GM23338 (cell line): ENCODE data around the gene CBARP. TPM values are rescaled to one million over a fixed set of nuclear protein-coding genes. Genes with fewer than 3 reads are reported as not detected.

ENCODE experiments used
- ATAC-seq: fragments of 200-7000 bp; cut with Tn5 transposase; 3 replicates; pipeline ENCODE4 v1.9.1; 2020
- DNase-seq: peaks from one replicate; pipeline ENCODE4 v3.0.0-alpha.2; 2015; ENCODE audit warnings: low spot score
- H2AFZ ChIP-seq: fragments of 200-600 bp; sonication (generic); 2 replicates; pipeline ENCODE4 v1.8.0; 2016; ENCODE audit warnings: antibody characterized with exemption, mild to moderate bottlenecking, moderate library complexity
- H3F3A ChIP-seq: fragments of 200-600 bp; sonication (generic); replicated peaks from 2 replicates; pipeline ENCODE4 v1.8.0; 2017; ENCODE audit warnings: antibody characterized with exemption, mixed run types, low read depth
- H3K27ac ChIP-seq: fragments of 200-600 bp; sonication (generic); 2 replicates; pipeline ENCODE4 v1.6.1; 2016; ENCODE audit warnings: low read depth
- H3K27me3 ChIP-seq: fragments of 200-600 bp; sonication (generic); 2 replicates; pipeline ENCODE4 v1.8.0; 2016; ENCODE audit warnings: mild to moderate bottlenecking, mixed run types, moderate library complexity; ENCODE audit not compliant: insufficient read depth
- H3K36me3 ChIP-seq: fragments of 200-600 bp; sonication (generic); 2 replicates; pipeline ENCODE4 v1.8.0; 2016; ENCODE audit warnings: mild to moderate bottlenecking; ENCODE audit not compliant: insufficient read depth
- H3K4me1 ChIP-seq: fragments of 200-600 bp; sonication (generic); 2 replicates; pipeline ENCODE4 v1.8.0; 2016; ENCODE audit warnings: mild to moderate bottlenecking, moderate library complexity; ENCODE audit not compliant: insufficient read depth
- H3K4me2 ChIP-seq: fragments of 200-600 bp; sonication (generic); 2 replicates; pipeline ENCODE4 v1.7.1; 2017; ENCODE audit warnings: mixed run types
- H3K4me3 ChIP-seq: fragments of 200-600 bp; sonication (generic); 2 replicates; pipeline ENCODE4 v1.6.1; 2016; ENCODE audit warnings: mixed run types
- H3K79me2 ChIP-seq: fragments of 200-600 bp; sonication (generic); replicated peaks from 2 replicates; pipeline ENCODE4 v1.8.0; 2017; ENCODE audit warnings: mild to moderate bottlenecking; ENCODE audit not compliant: insufficient read depth
- H3K9me2 ChIP-seq: fragments of 200-600 bp; sonication (generic); 2 replicates; pipeline ENCODE4 v1.8.0; 2017; ENCODE audit not compliant: insufficient read depth
- H4K20me1 ChIP-seq: fragments of 200-600 bp; sonication (generic); replicated peaks from 2 replicates; pipeline ENCODE4 v1.8.0; 2017; ENCODE audit warnings: mild to moderate bottlenecking; ENCODE audit not compliant: insufficient read depth
- H3K27ac Mint-ChIP-seq: 2 replicates; pipeline ENCODE4 v1.8.0; 2020; ENCODE audit warnings: inconsistent platforms, mild to moderate bottlenecking, moderate library complexity, mixed read lengths
- H3K27me3 Mint-ChIP-seq: 3 replicates; pipeline ENCODE4 v1.8.0; 2022; ENCODE audit warnings: low read depth, mild to moderate bottlenecking, moderate library complexity, mixed read lengths, inconsistent platforms; ENCODE audit not compliant: insufficient read depth, poor library complexity
- H3K36me3 Mint-ChIP-seq: 3 replicates; pipeline ENCODE4 v1.8.0; 2021; ENCODE audit warnings: low read depth, mild to moderate bottlenecking, inconsistent platforms, moderate library complexity, mixed read lengths
- H3K4me1 Mint-ChIP-seq: 3 replicates; pipeline ENCODE4 v1.8.0; 2020; ENCODE audit warnings: mild to moderate bottlenecking, inconsistent platforms, mixed read lengths
- H3K4me3 Mint-ChIP-seq: 3 replicates; pipeline ENCODE4 v1.8.0; 2021; ENCODE audit warnings: moderate library complexity, mild to moderate bottlenecking, inconsistent platforms, mixed read lengths
- H3K9me3 Mint-ChIP-seq: 3 replicates; pipeline ENCODE4 v1.8.0; 2020; ENCODE audit warnings: moderate library complexity, mild to moderate bottlenecking, inconsistent platforms, mixed read lengths
- CREB1 ChIP-seq: fragments of 250-450 bp; sonication (Bioruptor Pico); IDR thresholded peaks from 2 replicates; pipeline ENCODE4 v1.5.0; 2020; ENCODE audit warnings: low read depth, mild to moderate bottlenecking, moderate library complexity
- ETS1 ChIP-seq: IDR thresholded peaks from 2 replicates; pipeline ENCODE4 v1.6.1; 2016; ENCODE audit warnings: antibody characterized with exemption
- NANOG ChIP-seq: IDR thresholded peaks from 2 replicates; pipeline ENCODE4 v1.6.1; 2016; ENCODE audit warnings: antibody characterized with exemption, borderline replicate concordance
- POLR2AphosphoS5 ChIP-seq: IDR thresholded peaks from 2 replicates; pipeline ENCODE4 v1.6.1; 2016; ENCODE audit warnings: antibody characterized with exemption, low read depth
- polyA plus RNA-seq: library from polyadenylated mRNA; unstranded; fragments of >200 nt; fragmentation: Nextera tagmentation; extraction: Ambion mirVana; gene quantifications from 2 replicates; pipeline ENCODE4 v1.2.1, GENCODE V29; 2016
- total RNA-seq: library from RNA; depleted of rRNA; stranded (reverse); fragments of >200 nt; shearing (Covaris generic); gene quantifications from 2 replicates; pipeline ENCODE4 v1.2.3, GENCODE V29; 2014
- TF ChIP-seq, protein P1 (sequence below): fragments of 250-450 bp; sonication (Bioruptor Pico); IDR thresholded peaks from 2 replicates; pipeline ENCODE4 v1.5.0; 2020; ENCODE audit warnings: mild to moderate bottlenecking, moderate library complexity

The CBARP gene
- total and polyA plus RNA-seq, 2 experiments from 2014 or later, result 2.0 to 14.1 TPM

DNA sequence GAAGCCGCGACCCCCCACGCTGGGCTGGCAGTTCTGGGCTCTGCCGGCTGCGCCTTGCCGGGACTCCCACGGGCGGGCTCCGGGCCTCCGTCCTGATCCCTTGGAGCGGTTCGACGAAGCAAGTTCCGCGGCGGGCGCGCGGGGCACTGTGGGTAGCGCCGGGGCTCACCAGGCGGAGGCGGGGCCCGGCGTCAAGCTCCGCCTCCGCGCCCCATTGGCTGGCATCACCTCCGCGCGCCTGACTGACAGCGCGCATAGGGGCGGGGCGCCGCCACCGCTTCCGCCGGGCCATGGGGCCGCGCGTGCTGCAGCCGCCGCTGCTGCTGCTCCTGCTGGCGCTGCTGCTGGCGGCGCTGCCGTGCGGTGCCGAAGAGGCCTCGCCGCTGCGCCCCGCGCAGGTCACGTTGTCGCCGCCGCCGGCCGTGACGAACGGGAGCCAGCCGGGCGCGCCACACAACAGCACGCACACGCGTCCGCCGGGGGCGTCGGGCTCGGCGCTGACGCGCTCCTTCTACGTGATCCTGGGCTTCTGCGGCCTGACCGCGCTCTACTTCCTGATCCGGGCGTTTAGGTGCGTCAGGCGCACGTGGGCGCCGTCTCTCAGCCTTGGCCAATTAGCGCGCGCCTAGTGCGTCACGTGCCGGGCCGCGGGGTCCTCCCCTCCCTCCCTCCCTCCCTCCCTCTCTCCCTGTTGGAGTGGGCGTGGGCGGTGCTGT, 37.6 kb upstream of the CBARP start, which contains the start of gene FAM174C:
Gene FAM174C (plus strand): TSS at position 271 of the 716 bp plus-strand sequence. CDS start 20 bp downstream, at position 291.
- Histone ChIP-seq H2AFZ (no peak within 1 kb of the TSS), H3K4me1 (peaks cover 26% of the 10 kb centered on the region), H3K9me2 (no peaks in the 10 kb centered on the region), H3K36me3 (peaks cover 29% of the 10 kb centered on the region), H3K27me3 (no peaks in the 10 kb centered on the region), H3F3A (peaks cover 62% of the 10 kb centered on the region), H4K20me1 (peaks cover 29% of the 10 kb centered on the region), H3K27ac (peak within 1 kb of the TSS; percentile 94), H3K4me3 (peak within 1 kb of the TSS; percentile 88), H3K4me2 (peak within 1 kb of the TSS; percentile 97), H3K79me2 (peaks cover 41% of the 10 kb centered on the region)
- Mint-ChIP-seq H3K27ac (peak within 1 kb of the TSS; percentile 97), H3K4me1 (peaks cover 48% of the 10 kb centered on the region), H3K27me3 (peaks cover 44% of the 10 kb centered on the region), H3K4me3 (peak within 1 kb of the TSS; percentile 77), H3K9me3 (no peaks in the 10 kb centered on the region; the same call in 2 of the 3 replicates), H3K36me3 (peaks cover 55% of the 10 kb centered on the region)
- peak; percentile 98 for DNase-seq
- peak; percentile 55 for ATAC-seq
- no peak for TF ChIP-seq NANOG
- TF ChIP-seq POLR2AphosphoS5, result peak; percentile 87
- TF ChIP-seq ETS1, result peak; percentile 67
- peak; percentile 92 for TF ChIP-seq CREB1 (CRISPR knock-in tag)
- TF ChIP-seq, protein P1, sequence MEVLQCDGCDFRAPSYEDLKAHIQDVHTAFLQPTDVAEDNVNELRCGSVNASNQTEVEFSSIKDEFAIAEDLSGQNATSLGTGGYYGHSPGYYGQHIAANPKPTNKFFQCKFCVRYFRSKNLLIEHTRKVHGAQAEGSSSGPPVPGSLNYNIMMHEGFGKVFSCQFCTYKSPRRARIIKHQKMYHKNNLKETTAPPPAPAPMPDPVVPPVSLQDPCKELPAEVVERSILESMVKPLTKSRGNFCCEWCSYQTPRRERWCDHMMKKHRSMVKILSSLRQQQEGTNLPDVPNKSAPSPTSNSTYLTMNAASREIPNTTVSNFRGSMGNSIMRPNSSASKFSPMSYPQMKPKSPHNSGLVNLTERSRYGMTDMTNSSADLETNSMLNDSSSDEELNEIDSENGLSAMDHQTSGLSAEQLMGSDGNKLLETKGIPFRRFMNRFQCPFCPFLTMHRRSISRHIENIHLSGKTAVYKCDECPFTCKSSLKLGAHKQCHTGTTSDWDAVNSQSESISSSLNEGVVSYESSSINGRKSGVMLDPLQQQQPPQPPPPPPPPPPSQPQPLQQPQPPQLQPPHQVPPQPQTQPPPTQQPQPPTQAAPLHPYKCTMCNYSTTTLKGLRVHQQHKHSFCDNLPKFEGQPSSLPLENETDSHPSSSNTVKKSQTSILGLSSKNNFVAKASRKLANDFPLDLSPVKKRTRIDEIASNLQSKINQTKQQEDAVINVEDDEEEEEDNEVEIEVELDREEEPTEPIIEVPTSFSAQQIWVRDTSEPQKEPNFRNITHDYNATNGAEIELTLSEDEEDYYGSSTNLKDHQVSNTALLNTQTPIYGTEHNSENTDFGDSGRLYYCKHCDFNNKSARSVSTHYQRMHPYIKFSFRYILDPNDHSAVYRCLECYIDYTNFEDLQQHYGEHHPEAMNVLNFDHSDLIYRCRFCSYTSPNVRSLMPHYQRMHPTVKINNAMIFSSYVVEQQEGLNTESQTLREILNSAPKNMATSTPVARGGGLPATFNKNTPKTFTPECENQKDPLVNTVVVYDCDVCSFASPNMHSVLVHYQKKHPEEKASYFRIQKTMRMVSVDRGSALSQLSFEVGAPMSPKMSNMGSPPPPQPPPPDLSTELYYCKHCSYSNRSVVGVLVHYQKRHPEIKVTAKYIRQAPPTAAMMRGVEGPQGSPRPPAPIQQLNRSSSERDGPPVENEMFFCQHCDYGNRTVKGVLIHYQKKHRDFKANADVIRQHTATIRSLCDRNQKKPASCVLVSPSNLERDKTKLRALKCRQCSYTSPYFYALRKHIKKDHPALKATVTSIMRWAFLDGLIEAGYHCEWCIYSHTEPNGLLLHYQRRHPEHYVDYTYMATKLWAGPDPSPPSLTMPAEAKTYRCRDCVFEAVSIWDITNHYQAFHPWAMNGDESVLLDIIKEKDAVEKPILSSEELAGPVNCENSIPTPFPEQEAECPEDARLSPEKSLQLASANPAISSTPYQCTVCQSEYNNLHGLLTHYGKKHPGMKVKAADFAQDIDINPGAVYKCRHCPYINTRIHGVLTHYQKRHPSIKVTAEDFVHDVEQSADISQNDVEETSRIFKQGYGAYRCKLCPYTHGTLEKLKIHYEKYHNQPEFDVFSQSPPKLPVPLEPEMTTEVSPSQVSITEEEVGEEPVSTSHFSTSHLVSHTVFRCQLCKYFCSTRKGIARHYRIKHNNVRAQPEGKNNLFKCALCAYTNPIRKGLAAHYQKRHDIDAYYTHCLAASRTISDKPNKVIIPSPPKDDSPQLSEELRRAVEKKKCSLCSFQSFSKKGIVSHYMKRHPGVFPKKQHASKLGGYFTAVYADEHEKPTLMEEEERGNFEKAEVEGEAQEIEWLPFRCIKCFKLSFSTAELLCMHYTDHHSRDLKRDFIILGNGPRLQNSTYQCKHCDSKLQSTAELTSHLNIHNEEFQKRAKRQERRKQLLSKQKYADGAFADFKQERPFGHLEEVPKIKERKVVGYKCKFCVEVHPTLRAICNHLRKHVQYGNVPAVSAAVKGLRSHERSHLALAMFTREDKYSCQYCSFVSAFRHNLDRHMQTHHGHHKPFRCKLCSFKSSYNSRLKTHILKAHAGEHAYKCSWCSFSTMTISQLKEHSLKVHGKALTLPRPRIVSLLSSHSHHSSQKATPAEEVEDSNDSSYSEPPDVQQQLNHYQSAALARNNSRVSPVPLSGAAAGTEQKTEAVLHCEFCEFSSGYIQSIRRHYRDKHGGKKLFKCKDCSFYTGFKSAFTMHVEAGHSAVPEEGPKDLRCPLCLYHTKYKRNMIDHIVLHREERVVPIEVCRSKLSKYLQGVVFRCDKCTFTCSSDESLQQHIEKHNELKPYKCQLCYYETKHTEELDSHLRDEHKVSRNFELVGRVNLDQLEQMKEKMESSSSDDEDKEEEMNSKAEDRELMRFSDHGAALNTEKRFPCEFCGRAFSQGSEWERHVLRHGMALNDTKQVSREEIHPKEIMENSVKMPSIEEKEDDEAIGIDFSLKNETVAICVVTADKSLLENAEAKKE, result no peak
